HG03095 (cell line): ENCODE data around the gene MAP4K4.

Experiments
- ATAC-seq: cut with Tn5 transposase; IDR thresholded peaks from one replicate; pipeline ENCODE4 v1.9.1; 2021; ENCODE audit warnings: moderate library complexity; ENCODE audit not compliant: unreplicated experiment

Gene MAP4K4

GRCh38 chr2:101831351-101831865, 133.9 kb downstream of the MAP4K4 start:
- peak; percentile 73 for ATAC-seq

DNA sequence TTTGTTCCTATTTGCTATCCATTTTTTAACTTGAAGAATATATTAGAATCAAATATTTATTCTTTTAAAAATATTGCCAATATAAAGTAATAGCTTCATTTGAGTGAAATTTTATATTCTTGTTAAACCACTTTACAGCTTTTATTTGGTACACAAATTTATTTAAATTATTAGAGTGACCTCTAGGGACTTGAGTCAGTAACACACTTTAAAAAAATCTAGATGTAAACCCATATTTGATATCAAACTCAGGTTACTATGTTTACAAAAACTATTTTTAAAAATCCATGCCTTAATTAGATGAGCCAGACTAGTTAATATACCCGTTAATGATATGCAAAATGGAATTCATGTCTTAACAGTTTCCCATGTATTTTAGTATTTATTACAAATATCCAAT, 134.6 kb downstream of the MAP4K4 start:
- ATAC-seq: no peak

GRCh38 chr2:101833890-101834523, 136.5 kb downstream of the MAP4K4 start:
- ATAC-seq: no peak

- ATAC-seq: no peak
Measured at GRCh38 chr2:101837354-101837753, 139.8 kb downstream of the MAP4K4 start.

DNA sequence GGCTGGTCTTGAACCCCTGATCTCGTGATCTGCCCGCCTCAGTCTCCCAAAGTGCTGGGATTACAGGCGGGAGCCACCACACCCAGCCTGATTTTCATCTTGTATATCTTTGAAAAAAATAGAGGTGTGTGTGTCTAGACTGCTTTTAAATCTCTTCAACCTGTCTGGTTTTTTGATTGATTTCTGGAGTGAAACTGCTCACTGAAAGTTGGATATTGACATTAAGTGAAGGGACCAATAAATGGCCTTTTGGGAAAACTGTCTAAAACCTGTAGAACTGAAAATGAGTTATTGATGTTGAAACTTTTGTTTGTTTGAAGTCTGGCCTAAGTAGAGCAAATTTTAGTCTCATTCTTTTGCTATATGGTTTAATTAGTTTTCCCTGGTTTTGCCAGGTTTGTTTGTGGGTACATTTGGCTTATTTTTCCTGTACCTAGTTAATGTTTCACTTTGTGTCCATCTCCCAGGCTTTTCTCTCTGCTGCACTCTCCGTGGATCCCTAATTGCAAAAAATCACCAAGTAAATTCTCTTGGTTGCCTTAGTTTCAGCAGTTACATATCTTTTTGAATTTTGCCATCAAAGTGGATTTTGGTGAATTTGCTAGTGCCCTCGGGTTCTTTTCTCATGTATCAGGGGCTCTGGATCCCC, 144.3 kb downstream of the MAP4K4 start:
- ATAC-seq: no peak

- ATAC-seq: no peak
Measured at GRCh38 chr2:101842471-101842870, 145.0 kb downstream of the MAP4K4 start.

DNA sequence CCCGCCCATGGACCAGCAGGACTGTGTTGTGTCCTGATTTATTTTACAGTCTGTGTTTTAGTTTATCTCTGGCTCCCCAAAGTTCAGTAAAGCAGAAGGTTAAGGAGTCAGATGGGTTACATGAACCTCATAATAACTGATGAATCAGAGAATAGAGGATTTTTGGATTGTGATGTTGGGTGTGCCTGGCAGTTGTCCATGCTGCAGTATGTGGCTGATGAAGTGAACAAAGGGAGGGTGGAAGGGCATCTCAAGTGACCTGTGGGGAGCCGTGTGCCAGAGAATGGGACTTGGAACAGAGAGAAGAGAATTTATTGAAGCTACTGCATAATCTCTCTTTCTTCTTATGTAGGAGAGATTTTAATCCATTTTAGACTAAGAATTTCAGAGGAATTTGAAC, 145.5 kb downstream of the MAP4K4 start:
- ATAC-seq: no peak

GRCh38 chr2:101843471-101843870, 146.0 kb downstream of the MAP4K4 start:
- ATAC-seq: no peak

DNA sequence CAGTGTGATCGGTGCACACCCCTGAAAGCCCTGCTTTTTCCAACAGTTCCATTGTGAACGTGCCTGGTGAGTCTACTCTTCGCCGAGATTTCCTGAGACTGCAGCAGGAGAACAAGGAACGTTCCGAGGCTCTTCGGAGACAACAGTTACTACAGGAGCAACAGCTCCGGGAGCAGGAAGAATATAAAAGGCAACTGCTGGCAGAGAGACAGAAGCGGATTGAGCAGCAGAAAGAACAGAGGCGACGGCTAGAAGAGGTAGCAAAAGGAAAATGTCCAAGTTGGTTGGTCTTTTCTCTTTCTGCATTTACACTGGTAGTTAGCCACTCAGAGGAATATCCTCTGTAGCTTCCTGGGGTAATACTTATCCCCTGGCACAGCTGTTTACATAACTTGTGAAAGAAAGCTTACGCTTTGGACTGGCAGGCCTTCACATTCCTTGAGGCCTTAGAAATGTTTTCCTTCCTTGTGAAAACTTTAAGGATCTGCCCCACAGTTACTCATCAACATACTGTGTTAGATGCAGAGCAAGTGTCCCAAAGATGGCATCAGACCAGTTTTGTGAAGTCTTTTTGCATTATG, 146.6 kb downstream of the MAP4K4 start:
- ATAC-seq: no peak

- no peak for ATAC-seq
Measured at GRCh38 chr2:101846973-101847372, 149.5 kb downstream of the MAP4K4 start.

GRCh38 chr2:101847661-101848339, 150.3 kb downstream of the MAP4K4 start:
- no peak for ATAC-seq

GRCh38 chr2:101848769-101849410, 151.4 kb downstream of the MAP4K4 start:
- no peak for ATAC-seq

- no peak for ATAC-seq
Measured at GRCh38 chr2:101850450-101850849, 152.9 kb downstream of the MAP4K4 start.

DNA sequence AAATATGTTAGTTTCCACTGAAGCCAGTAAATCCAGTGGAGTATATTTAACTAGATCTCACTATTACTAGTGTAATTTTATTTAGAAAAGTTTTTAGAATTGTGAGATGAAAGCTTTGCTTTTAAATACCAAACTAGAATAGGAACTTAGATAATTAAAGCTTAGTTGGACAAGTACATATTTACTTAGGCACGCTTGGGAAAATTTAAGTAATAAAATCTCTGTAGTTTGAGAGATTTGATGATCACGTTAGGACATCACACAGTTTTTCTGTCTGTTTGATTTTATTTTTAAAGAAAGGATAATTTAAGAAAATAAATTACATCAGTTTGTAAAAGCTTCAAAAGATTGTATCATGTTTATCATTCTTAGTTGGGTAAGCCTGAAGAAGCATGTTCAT, 153.5 kb downstream of the MAP4K4 start:
- ATAC-seq: no peak

GRCh38 chr2:101852824-101853223, 155.3 kb downstream of the MAP4K4 start:
- ATAC-seq: no peak

DNA sequence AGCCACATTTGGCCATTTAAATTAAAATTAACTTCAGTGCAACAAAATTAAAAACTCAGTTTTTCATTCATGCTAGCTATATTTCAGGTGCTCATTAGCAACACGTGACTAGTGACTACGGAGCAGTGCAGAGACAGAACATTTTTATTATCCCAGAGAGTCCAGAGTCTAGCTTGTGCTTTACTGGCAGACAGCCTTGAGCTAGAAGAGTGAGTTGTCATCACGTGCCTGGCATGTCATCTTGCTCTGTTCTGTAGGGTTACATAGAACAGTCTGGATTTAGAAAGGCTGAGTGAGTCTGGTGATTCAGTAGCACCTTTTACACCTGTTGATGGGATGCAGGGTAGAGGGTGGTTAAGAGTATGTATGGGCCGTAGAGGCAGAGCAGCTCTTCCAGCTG, 157.4 kb downstream of the MAP4K4 start:
- ATAC-seq: no peak

- ATAC-seq: no peak
Measured at GRCh38 chr2:101855776-101856175, 158.3 kb downstream of the MAP4K4 start.

DNA sequence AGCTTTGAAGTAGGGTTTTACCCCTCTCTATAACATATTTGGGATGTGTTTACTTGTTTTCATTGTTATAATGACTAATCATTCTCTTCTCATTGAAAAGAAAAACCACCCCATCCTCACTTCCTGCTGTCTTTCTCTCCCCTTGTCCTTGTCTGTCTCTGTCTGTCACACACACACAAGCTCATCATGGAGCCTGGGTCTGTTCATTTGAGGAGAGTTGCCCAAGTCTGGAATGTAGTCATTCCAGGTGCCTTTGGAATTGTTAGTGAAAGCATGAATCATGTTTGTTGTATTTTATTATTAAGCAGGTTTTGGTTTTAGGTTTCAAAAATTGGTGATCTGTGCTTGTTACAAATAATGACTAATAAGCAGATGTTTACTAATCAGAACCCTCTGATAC, 160.7 kb downstream of the MAP4K4 start:
- no peak for ATAC-seq

GRCh38 chr2:101858910-101859309, 161.4 kb downstream of the MAP4K4 start:
- no peak for ATAC-seq

DNA sequence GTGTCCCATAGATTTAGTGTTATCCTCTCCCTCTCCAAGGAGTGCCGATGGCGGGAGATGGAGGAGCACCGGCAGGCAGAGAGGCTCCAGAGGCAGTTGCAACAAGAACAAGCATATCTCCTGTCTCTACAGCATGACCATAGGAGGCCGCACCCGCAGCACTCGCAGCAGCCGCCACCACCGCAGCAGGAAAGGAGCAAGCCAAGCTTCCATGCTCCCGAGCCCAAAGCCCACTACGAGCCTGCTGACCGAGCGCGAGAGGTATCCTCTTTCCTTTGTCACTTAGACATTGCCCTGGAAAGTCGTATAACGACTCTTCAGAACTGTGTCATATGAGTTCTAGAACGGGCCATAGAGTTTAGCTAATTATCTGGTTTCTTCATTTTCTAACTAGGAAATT, 162.1 kb downstream of the MAP4K4 start:
- no peak for ATAC-seq

DNA sequence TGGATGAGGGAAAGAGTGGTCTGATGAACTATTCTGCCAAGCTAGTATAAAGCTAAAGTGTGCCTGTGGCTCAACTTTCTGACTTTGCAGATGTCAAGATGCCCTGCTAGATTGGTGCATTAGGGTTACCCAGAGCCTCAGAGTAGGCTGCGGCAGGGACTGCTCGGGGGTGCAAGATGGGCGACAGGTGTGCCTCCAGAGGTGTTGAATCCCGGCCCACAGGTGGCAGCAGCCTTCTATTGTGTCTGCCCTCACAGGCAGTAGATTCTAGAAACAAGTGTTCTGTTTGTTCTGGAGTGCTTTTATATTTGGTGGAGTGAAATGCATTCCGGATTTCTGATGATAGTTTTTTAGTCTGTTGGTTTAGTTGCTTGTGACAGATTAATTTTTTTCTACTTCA, 162.7 kb downstream of the MAP4K4 start:
- ATAC-seq: no peak
